DND-41 (cell line): ENCODE data around the gene SMARCAL1.

Experiments
- ATAC-seq: fragments of 200-7000 bp; cut with Tn5 transposase; 3 replicates; pipeline ENCODE4 v1.9.1; 2021; ENCODE audit warnings: low read depth; ENCODE audit not compliant: insufficient read depth
- DNase-seq: peaks from one replicate; pipeline ENCODE4 v3.0.0-alpha.2; 2020
- H2AFZ ChIP-seq: 2 replicates; pipeline ENCODE4 v1.6.0; 2012; ENCODE audit warnings: low read depth, low read length
- H3K27ac ChIP-seq: 2 replicates; pipeline ENCODE4 v1.5.1; 2012; ENCODE audit warnings: low read length, inconsistent platforms
- H3K27me3 ChIP-seq: fragments of 200-600 bp; sonication (generic); 2 replicates; pipeline ENCODE4 v1.6.0; 2012; ENCODE audit warnings: low read length, mild to moderate bottlenecking, inconsistent platforms; ENCODE audit not compliant: insufficient read depth, poor library complexity
- H3K36me3 ChIP-seq: 2 replicates; pipeline ENCODE4 v1.5.1; 2012; ENCODE audit warnings: low read length, inconsistent platforms; ENCODE audit not compliant: insufficient read depth
- H3K4me1 ChIP-seq: 2 replicates; pipeline ENCODE4 v1.5.1; 2012; ENCODE audit warnings: mild to moderate bottlenecking, low read length; ENCODE audit not compliant: insufficient read depth
- H3K4me2 ChIP-seq: 2 replicates; pipeline ENCODE4 v1.6.0; 2012; ENCODE audit warnings: mild to moderate bottlenecking, moderate library complexity, low read length, inconsistent platforms; ENCODE audit not compliant: insufficient read depth
- H3K4me3 ChIP-seq, 2 experiments: fragments of 200-600 bp in 1 of 2; shearing (Covaris generic) in 1 of 2; 2 replicates each; pipeline ENCODE4 v1.5.1; 2012 to 2016; ENCODE audit warnings: inconsistent platforms in 2 of 2, low read length in 2 of 2, mild to moderate bottlenecking in 2 of 2, low read depth in 1 of 2, moderate library complexity in 1 of 2
- H3K79me2 ChIP-seq: 2 replicates; pipeline ENCODE4 v1.6.0; 2012; ENCODE audit warnings: low read length, inconsistent platforms; ENCODE audit not compliant: insufficient read depth
- H3K9ac ChIP-seq: 2 replicates; pipeline ENCODE4 v1.6.0; 2012; ENCODE audit warnings: low read depth, mild to moderate bottlenecking, inconsistent platforms, low read length, moderate library complexity
- H3K9me3 ChIP-seq: 2 replicates; pipeline ENCODE4 v1.5.1; 2012; ENCODE audit warnings: low read length, moderate library complexity, mild to moderate bottlenecking, inconsistent platforms; ENCODE audit not compliant: insufficient read depth, severe bottlenecking
- H4K20me1 ChIP-seq: 2 replicates; pipeline ENCODE4 v1.6.0; 2012; ENCODE audit warnings: low read length; ENCODE audit not compliant: insufficient read depth
- EZH2 ChIP-seq: IDR thresholded peaks from 3 replicates; pipeline ENCODE4 v1.6.1; 2012; ENCODE audit warnings: borderline replicate concordance, low read depth, mild to moderate bottlenecking, moderate library complexity, low read length, inconsistent platforms; ENCODE audit not compliant: severe bottlenecking
- TF ChIP-seq, protein P1 (sequence below): IDR thresholded peaks from 2 replicates; pipeline ENCODE4 v1.5.1; 2012; ENCODE audit warnings: borderline replicate concordance, low read length, moderate library complexity, mild to moderate bottlenecking; ENCODE audit not compliant: poor library complexity, severe bottlenecking; ENCODE audit errors: extremely low read depth

Gene SMARCAL1

DNA sequence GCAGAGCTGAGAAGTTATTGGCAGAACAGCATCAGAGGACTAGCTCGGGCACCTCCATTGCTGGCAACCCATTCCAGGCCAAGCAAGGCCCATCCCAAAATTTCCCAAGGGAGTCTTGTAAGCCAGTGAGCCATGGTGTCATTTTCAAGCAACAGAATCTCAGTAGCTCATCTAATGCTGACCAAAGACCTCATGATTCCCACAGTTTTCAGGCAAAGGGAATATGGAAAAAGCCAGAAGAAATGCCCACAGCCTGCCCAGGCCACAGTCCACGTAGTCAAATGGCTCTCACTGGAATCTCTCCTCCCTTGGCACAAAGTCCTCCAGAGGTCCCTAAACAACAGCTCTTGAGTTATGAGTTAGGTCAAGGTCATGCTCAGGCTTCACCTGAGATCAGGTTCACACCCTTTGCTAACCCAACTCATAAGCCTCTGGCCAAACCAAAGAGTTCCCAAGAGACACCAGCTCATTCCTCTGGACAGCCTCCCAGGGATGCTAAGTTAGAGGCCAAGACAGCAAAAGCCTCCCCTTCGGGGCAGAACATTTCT, 2.6 kb downstream of the SMARCAL1 start:
- Histone ChIP-seq H4K20me1 (no peaks in the 10 kb centered on the region), H2AFZ (no peak overlapping the region), H3K27me3 (no peaks in the 10 kb centered on the region), H3K36me3 (peaks cover 18% of the 10 kb centered on the region), H3K4me2 (no peak overlapping the region), H3K9ac (no peak overlapping the region), H3K4me1 (peaks cover 19% of the 10 kb centered on the region), H3K79me2 (peaks cover 13% of the 10 kb centered on the region), H3K27ac (no peak overlapping the region), H3K9me3 (no peaks in the 10 kb centered on the region), H3K4me3 (no peak overlapping the region)
- TF ChIP-seq, protein P1, sequence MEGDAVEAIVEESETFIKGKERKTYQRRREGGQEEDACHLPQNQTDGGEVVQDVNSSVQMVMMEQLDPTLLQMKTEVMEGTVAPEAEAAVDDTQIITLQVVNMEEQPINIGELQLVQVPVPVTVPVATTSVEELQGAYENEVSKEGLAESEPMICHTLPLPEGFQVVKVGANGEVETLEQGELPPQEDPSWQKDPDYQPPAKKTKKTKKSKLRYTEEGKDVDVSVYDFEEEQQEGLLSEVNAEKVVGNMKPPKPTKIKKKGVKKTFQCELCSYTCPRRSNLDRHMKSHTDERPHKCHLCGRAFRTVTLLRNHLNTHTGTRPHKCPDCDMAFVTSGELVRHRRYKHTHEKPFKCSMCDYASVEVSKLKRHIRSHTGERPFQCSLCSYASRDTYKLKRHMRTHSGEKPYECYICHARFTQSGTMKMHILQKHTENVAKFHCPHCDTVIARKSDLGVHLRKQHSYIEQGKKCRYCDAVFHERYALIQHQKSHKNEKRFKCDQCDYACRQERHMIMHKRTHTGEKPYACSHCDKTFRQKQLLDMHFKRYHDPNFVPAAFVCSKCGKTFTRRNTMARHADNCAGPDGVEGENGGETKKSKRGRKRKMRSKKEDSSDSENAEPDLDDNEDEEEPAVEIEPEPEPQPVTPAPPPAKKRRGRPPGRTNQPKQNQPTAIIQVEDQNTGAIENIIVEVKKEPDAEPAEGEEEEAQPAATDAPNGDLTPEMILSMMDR = no peak
- TF ChIP-seq EZH2 = no peak
- ATAC-seq (no peak), DNase-seq (no peak)

DNA sequence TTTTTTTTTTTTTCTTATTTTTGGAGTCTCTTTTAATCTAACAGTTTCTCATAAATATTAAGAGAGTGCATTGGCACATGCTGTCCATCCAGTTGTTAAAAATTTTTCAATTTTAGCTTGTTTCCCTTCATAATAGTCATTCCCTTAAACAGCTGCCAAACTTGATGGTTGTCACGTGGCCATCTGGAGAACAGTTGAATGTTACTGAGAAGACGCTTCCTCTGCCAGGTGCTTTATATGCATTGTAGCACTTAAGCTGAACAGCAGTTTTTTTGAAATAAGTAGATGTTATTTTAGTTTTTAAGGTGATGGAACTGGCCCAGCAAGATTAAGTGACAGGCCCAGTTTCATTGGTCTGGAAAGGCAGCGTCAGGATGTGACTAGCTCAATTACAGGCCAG, 3.3 kb downstream of the SMARCAL1 start:
- peaks cover 24% of the 10 kb centered on the region for H3K36me3 ChIP-seq

DNA sequence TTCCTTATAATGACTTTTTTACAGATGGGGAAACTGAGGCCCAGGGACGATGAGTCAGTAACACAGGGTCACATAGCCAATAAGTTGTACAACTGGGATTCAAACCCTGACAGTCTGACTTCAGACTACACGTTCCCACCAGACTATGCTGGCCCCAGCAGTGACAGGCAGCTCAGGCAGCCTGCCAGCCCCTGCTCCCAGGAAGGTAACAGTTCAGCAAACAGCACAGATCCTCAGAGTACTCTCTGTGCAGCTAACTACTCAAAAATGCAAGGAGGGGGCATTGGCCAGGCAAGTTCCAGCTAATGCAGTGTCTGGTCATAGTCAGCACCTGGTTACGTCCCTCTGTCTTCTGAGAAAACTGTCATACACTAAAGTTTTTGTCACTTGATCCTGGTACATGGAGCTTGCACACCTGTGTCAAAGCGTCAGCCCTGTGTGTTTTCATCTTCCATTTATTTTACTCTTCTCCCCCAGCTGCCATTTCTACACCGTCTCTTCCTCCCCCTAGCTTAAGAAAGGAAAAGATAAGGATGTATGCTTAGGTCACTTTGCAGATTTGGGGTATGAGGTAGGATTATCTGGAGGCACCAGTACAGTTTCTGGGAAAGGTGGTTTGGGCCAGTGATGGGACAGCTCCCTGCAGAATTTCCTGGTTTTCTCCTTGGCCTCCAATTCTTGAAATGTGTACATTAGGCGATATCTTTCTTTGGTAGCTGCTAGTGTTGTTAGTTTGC, 4.5 kb downstream of the SMARCAL1 start:
- Histone ChIP-seq H3K9me3 (no peaks in the 10 kb centered on the region), H2AFZ (no peak overlapping the region), H3K27me3 (no peaks in the 10 kb centered on the region), H3K36me3 (peaks cover 35% of the 10 kb centered on the region), H3K4me1 (peaks cover 16% of the 10 kb centered on the region), H3K4me3 (no peak overlapping the region), H3K4me2 (no peak overlapping the region), H3K79me2 (peaks cover 13% of the 10 kb centered on the region), H4K20me1 (no peaks in the 10 kb centered on the region), H3K9ac (no peak overlapping the region), H3K27ac (no peak overlapping the region)
- TF ChIP-seq, protein P1 = no peak
- no peak for TF ChIP-seq EZH2
- no peak for DNase-seq
- ATAC-seq = no peak

More for the DNA sequence above, 3.3 kb downstream of the SMARCAL1 start:
- TF ChIP-seq, protein P1 = no peak
- no peak for TF ChIP-seq EZH2
- Histone ChIP-seq H3K4me2 (no peak overlapping the region), H4K20me1 (no peaks in the 10 kb centered on the region), H2AFZ (no peak overlapping the region), H3K4me3 (no peak overlapping the region), H3K4me1 (peaks cover 19% of the 10 kb centered on the region), H3K27ac (no peak overlapping the region), H3K27me3 (no peaks in the 10 kb centered on the region), H3K9ac (no peak overlapping the region), H3K9me3 (no peaks in the 10 kb centered on the region), H3K79me2 (peaks cover 13% of the 10 kb centered on the region)
- DNase-seq = no peak
- no peak for ATAC-seq

DNA sequence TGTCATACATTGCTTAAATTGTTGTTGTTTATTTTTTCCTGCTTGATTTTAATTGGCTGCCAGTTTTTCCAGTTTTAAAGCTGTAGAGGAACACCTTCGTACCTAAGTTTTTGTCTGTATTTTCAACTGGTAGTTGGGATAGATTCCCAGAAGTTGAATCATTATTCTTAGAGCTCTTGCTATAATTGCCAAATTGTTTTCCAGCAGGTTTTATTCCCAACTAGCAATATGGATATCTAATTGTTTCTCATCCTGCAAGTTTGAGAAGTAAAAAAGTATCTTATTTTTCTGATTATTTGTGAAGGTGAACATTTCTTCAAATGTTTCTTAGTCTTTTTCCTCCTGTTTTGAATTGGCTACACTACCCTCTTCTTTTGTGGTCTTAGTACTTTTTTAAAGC, 6.7 kb downstream of the SMARCAL1 start:
- TF ChIP-seq, protein P1 = no peak
- no peak for TF ChIP-seq EZH2
- H2AFZ ChIP-seq = no peak overlapping the region
- no peak for DNase-seq
- H3K4me2 ChIP-seq = no peak overlapping the region
- H4K20me1 ChIP-seq = no peaks in the 10 kb centered on the region
- no peaks in the 10 kb centered on the region for H3K27me3 ChIP-seq
- no peak overlapping the region; the same call in 1 of the 2 replicates for H3K9ac ChIP-seq
- H3K4me3 ChIP-seq = no peak overlapping the region
- ATAC-seq = no peak
- peaks cover 3% of the 10 kb centered on the region for H3K9me3 ChIP-seq
- H3K27ac ChIP-seq = no peak overlapping the region
- no peaks in the 10 kb centered on the region for H3K4me1 ChIP-seq
- peaks cover 57% of the 10 kb centered on the region for H3K36me3 ChIP-seq
- no peaks in the 10 kb centered on the region for H3K79me2 ChIP-seq
